PC-3 (cell line): ENCODE results near the gene ARHGEF28.

Source experiments
- EZH2phosphoT487 ChIP-seq: fragments of 300-600 bp; sonication (generic); IDR thresholded peaks from 2 replicates; pipeline ENCODE4 v1.6.1; 2018; ENCODE audit warnings: mild to moderate bottlenecking, antibody characterized with exemption, low read length, borderline replicate concordance
- TF ChIP-seq, protein P1 (sequence below): fragments of 300-600 bp; sonication (generic); conservative IDR thresholded peaks from 2 replicates; pipeline ENCODE4 v1.5.1; 2017; ENCODE audit warnings: antibody characterized with exemption, low read depth, mild to moderate bottlenecking, low read length

GRCh38 chr5:73642344-73642743 lies 16.3 kb downstream of the ARHGEF28 start:
- no peak for TF ChIP-seq EZH2phosphoT487
- TF ChIP-seq, protein P1, sequence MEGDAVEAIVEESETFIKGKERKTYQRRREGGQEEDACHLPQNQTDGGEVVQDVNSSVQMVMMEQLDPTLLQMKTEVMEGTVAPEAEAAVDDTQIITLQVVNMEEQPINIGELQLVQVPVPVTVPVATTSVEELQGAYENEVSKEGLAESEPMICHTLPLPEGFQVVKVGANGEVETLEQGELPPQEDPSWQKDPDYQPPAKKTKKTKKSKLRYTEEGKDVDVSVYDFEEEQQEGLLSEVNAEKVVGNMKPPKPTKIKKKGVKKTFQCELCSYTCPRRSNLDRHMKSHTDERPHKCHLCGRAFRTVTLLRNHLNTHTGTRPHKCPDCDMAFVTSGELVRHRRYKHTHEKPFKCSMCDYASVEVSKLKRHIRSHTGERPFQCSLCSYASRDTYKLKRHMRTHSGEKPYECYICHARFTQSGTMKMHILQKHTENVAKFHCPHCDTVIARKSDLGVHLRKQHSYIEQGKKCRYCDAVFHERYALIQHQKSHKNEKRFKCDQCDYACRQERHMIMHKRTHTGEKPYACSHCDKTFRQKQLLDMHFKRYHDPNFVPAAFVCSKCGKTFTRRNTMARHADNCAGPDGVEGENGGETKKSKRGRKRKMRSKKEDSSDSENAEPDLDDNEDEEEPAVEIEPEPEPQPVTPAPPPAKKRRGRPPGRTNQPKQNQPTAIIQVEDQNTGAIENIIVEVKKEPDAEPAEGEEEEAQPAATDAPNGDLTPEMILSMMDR = no peak
